Testis (tissue), 3 donors: ENCODE data around the gene KRTAP3-2. TPM values are rescaled to one million over a fixed set of nuclear protein-coding genes. Genes with fewer than 3 reads are reported as not detected.

Source experiments
- DNase-seq: peaks from one replicate; pipeline ENCODE4 v3.0.0-alpha.2; 2019
- H3K27ac ChIP-seq, 2 donors: fragments of 200-600 bp; sonication (generic); one replicate each; pipeline ENCODE4 v1.5.1; 2019
- H3K27me3 ChIP-seq: fragments of 200-600 bp; sonication (generic); one replicate; pipeline ENCODE4 v1.5.1; 2019
- H3K36me3 ChIP-seq: fragments of 200-600 bp; sonication (generic); one replicate; pipeline ENCODE4 v1.5.1; 2017; ENCODE audit warnings: low read depth; ENCODE audit errors: missing control alignments
- H3K4me1 ChIP-seq: fragments of 200-600 bp; sonication (generic); one replicate; pipeline ENCODE4 v1.5.1; 2019
- H3K4me3 ChIP-seq, 2 donors: fragments of 200-600 bp; sonication (generic); one replicate each; pipeline ENCODE4 v1.5.1; 2017 to 2019
- H3K9me3 ChIP-seq: fragments of 200-600 bp; sonication (generic); one replicate; pipeline ENCODE4 v1.5.1; 2017
- POLR2A ChIP-seq: fragments of 450-650 bp; IDR thresholded peaks from one replicate; pipeline ENCODE4 v1.6.1; 2017; ENCODE audit warnings: antibody characterized with exemption, mild to moderate bottlenecking, moderate library complexity
- WGBS, 2 donors: methylation state at CpG; one replicate each; pipeline ENCODE4 v1.1.5; 2018; 5-methylcytosine and 5-hydroxymethylcytosine counted together
- intact Hi-C: fragments of 100-400 bp; cut with DNase I; formaldehyde crosslinking; loops from one replicate; pipeline ENCODE4 v1.15.1; 2023; ENCODE audit warnings: low total_unique reads
- polyA plus RNA-seq: library from polyadenylated mRNA; stranded (reverse); fragments of 350-450 nt; fragmentation: Illumina TruSeq; extraction: RNeasy Lipid Tissue Mini Kit (QIAGEN cat#74804); gene quantifications from one replicate; pipeline ENCODE4 v1.2.3, GENCODE V29; 2014; ENCODE audit warnings: low read depth, low replicate concordance; ENCODE audit not compliant: insufficient read depth
- total RNA-seq, 2 donors: library from RNA; depleted of rRNA; stranded (reverse); fragments of >200 nt; gene quantifications; one replicate each; pipeline ENCODE4 v1.2.3, GENCODE V29; 2016
- TF ChIP-seq, protein P1 (sequence below), 3 experiments: fragments of 450-650 bp in 2 of 3; fragments of 200-600 bp in 1 of 3; sonication (generic) in 1 of 3; IDR thresholded peaks; one replicate each; pipeline ENCODE4 v1.5.1; 2016 to 2019; ENCODE audit warnings: antibody characterized with exemption in 3 of 3, mild to moderate bottlenecking in 2 of 3, moderate library complexity in 1 of 3

The KRTAP3-2 gene
- total and polyA plus RNA-seq, 3 donors from 2014 or later: not detected

DNA sequence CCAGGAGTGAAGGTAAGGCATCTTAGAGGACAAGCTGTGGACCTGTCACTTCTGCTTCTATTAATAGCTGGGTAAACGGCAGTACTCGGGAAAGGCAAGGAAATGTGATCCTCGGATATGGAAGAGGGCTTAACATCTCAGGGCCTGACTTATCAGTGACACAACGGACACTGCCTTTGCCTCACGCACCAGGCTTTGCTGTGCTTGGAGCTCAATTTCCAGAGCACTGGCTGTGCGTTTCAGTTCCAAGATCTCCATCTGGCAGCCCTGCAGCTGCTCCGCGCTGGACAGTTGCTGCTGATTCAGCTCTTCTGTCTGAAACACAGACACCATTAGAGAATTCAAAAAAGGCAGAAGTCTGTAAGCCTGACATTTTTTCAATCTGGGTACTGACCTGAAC, 19.1 kb downstream of the KRTAP3-2 start:
- WGBS, 2 donors: 30 to 45% methylated on average over 8 of the region's 8 CpGs
- H3K27me3 ChIP-seq: no peaks in the 10 kb centered on the region
- no peaks in the 10 kb centered on the region for H3K36me3 ChIP-seq
- DNase-seq: peak; percentile 54
- H3K4me1 ChIP-seq: peaks cover 13% of the 10 kb centered on the region
- intact Hi-C loops: no loop called here
- no peak overlapping the region for H3K4me3 ChIP-seq
- H3K27ac ChIP-seq: peak overlapping the region; percentile 35 to 60
- TF ChIP-seq POLR2A: no peak
- TF ChIP-seq, protein P1, sequence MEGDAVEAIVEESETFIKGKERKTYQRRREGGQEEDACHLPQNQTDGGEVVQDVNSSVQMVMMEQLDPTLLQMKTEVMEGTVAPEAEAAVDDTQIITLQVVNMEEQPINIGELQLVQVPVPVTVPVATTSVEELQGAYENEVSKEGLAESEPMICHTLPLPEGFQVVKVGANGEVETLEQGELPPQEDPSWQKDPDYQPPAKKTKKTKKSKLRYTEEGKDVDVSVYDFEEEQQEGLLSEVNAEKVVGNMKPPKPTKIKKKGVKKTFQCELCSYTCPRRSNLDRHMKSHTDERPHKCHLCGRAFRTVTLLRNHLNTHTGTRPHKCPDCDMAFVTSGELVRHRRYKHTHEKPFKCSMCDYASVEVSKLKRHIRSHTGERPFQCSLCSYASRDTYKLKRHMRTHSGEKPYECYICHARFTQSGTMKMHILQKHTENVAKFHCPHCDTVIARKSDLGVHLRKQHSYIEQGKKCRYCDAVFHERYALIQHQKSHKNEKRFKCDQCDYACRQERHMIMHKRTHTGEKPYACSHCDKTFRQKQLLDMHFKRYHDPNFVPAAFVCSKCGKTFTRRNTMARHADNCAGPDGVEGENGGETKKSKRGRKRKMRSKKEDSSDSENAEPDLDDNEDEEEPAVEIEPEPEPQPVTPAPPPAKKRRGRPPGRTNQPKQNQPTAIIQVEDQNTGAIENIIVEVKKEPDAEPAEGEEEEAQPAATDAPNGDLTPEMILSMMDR (IDR thresholded peaks at IDR 0.05): no peak
- H3K9me3 ChIP-seq: no peaks in the 10 kb centered on the region

DNA sequence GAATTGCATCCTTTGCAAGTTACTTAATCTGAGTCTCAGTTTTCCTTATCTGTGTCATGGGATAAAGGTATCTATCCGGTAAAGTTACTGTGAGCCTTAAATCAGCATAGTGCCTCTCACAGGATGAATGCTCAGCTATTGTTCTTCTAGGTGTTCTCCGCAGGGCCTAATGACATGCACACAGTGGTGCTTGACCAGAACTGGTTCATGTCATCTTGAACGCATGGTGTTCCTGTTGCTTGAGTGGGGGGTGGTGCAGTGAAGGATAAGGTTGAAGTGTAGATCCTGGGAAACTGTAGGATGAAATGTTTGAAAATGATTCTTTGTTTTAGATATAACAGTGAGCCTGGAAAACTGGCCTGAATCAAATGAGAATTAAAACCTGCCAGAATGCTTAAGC, 19.6 kb downstream of the KRTAP3-2 start:
- DNase-seq: no peak
- Histone ChIP-seq H3K4me3 (no peak overlapping the region), H3K9me3 (no peaks in the 10 kb centered on the region), H3K4me1 (peaks cover 13% of the 10 kb centered on the region), H3K36me3 (no peaks in the 10 kb centered on the region), H3K27ac (peak overlapping the region; percentile 35 to 60), H3K27me3 (no peaks in the 10 kb centered on the region)
- WGBS, 2 donors: 77% methylated on average over 3 of the region's 3 CpGs
- intact Hi-C loops: no loop called here
- no peak for TF ChIP-seq POLR2A
- TF ChIP-seq, protein P1 (IDR thresholded peaks at IDR 0.05): no peak

DNA sequence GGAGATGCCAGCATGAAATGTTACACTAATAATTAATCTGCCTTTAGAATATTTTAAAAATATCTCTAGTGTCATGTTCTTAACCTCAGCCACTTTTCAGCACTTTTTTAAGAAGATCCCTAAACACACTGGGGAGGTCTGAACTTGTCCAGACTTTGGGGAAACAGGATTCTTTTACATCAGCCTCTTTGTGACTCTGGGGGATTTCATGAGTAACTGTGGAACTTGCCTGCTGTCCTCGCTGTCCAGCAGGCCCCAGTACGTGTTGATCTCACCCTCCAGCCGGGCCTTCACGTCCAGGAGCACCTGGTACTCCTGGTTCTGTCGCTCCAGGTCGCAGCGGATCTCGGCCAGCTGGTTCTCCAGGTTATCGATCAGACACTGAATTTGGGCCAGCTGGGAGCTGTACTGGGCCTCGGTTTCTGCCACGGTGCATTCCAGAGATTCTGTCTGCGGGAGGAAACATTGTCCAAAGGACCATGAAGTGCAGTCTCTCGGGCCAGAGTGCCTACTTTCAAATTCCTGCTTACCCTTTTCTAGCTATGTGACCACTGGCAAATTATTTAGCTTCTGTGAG, 21.0 kb downstream of the KRTAP3-2 start:
- Histone ChIP-seq H3K27ac (peak overlapping the region; percentile 60 to 64), H3K4me3 (no peak overlapping the region), H3K4me1 (peaks cover 13% of the 10 kb centered on the region), H3K27me3 (no peaks in the 10 kb centered on the region), H3K36me3 (no peaks in the 10 kb centered on the region), H3K9me3 (no peaks in the 10 kb centered on the region)
- TF ChIP-seq, protein P1 (IDR thresholded peaks at IDR 0.05): no peak
- no peak for TF ChIP-seq POLR2A
- intact Hi-C loops: no loop called here
- peak; percentile 27 for DNase-seq
- 61 to 64% methylated on average over 13 of the region's 13 CpGs for WGBS, 2 donors

DNA sequence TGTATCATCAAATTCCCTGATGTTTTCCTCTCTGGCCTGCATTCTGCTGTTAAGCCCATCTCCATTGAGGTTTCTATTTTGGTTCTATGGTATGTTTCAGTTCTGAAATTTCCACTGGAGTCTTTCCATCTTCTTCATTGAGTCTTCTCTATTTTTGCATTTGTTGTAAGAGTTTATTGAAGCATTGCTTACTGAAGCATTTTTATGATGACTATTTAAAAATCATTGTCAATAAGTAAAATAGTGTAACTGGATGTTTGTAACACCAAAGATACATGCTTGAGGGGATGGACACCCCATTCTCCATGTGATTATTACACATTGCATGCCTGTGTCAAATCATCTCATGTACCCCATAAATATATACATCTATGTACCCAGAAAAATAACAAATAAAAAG, 24.2 kb downstream of the KRTAP3-2 start:
- H3K27me3 ChIP-seq: no peaks in the 10 kb centered on the region
- H3K4me3 ChIP-seq: no peak overlapping the region
- no peaks in the 10 kb centered on the region for H3K36me3 ChIP-seq
- TF ChIP-seq POLR2A: no peak
- TF ChIP-seq, protein P1 (IDR thresholded peaks at IDR 0.05): no peak
- peaks cover 12% of the 10 kb centered on the region for H3K4me1 ChIP-seq
- no peak overlapping the region for H3K27ac ChIP-seq
- DNase-seq: no peak
- intact Hi-C loops: no loop called here
- no peaks in the 10 kb centered on the region for H3K9me3 ChIP-seq

DNA sequence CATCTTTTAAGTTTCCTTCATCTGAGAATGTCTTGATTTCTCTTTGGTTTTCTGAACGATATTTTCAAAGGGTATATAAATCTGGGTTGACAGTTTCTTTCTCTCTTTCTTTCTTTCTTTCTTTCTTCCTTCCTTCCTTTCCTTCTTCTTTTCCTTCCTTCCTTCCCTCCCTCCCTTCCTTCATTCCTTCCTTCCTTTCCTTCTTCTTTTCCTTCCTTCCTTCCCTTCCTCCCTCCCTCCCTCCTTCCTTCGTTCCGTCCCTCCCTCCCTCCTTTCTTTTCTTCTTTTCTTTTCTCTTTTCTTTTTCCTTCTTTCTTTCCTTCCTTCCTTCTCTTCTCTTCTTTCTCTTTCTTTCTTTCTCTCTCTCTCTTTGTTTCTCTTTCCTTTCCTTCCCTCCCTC, 25.3 kb downstream of the KRTAP3-2 start:
- Histone ChIP-seq H3K4me3 (no peak overlapping the region), H3K9me3 (no peaks in the 10 kb centered on the region), H3K36me3 (no peaks in the 10 kb centered on the region), H3K27ac (no peak overlapping the region), H3K27me3 (no peaks in the 10 kb centered on the region), H3K4me1 (peaks cover 6% of the 10 kb centered on the region)
- intact Hi-C loops: no loop called here
- 90 to 95% methylated on average over 3 of the region's 3 CpGs for WGBS, 2 donors
- DNase-seq: no peak
- no peak for TF ChIP-seq POLR2A
- TF ChIP-seq, protein P1 (IDR thresholded peaks at IDR 0.05): no peak
